ENCODE measurements around the gene B3GAT3.

The B3GAT3 gene

GRCh38 chr11:62567018-62567633, 54.7 kb downstream of the B3GAT3 start:
- no peaks in the 10 kb centered on the region for H3K9me3 ChIP-seq (ENCODE audit: insufficient read depth, low read length, severe bottlenecking)
- peaks cover 81% of the 10 kb centered on the region for H3K79me2 ChIP-seq (ENCODE audit: insufficient read depth, low read length)
- H3K27ac ChIP-seq (ENCODE audit: low read length) = no peak overlapping the region
- DNase-seq = no peak
- H3K4me1 ChIP-seq (ENCODE audit: insufficient read depth, low read length) = peaks cover 53% of the 10 kb centered on the region
- no peak overlapping the region for H3K4me3 ChIP-seq (ENCODE audit: low read depth in 1 of 2, low read length in 2 of 2)
- peaks cover 54% of the 10 kb centered on the region; the same call in 1 of the 2 replicates for H4K20me1 ChIP-seq (ENCODE audit: insufficient read depth, low read length)
- no peak overlapping the region for H2AFZ ChIP-seq (ENCODE audit: low read depth, low read length)
- no peaks in the 10 kb centered on the region for H3K27me3 ChIP-seq (ENCODE audit: insufficient read depth, low read length, poor library complexity)
- peaks cover 96% of the 10 kb centered on the region for H3K36me3 ChIP-seq (ENCODE audit: insufficient read depth, low read length)
- no peak overlapping the region for H3K9ac ChIP-seq (ENCODE audit: low read depth, low read length)
- TF ChIP-seq CTCF (IDR thresholded peaks at IDR 0.05; ENCODE audit: borderline replicate concordance, extremely low read depth, low read length, poor library complexity, severe bottlenecking) (no peak), EZH2 (IDR thresholded peaks at IDR 0.05; ENCODE audit: borderline replicate concordance, low read depth, low read length, severe bottlenecking) (no peak)
- ATAC-seq (ENCODE audit: insufficient read depth, low read depth) = no peak
- peak overlapping the region; percentile 28; the same call in 1 of the 2 replicates for H3K4me2 ChIP-seq (ENCODE audit: insufficient read depth, low read length)

- TF ChIP-seq EZH2 (IDR thresholded peaks at IDR 0.05; ENCODE audit: borderline replicate concordance, low read depth, low read length, severe bottlenecking) (no peak), CTCF (IDR thresholded peaks at IDR 0.05; ENCODE audit: borderline replicate concordance, extremely low read depth, low read length, poor library complexity, severe bottlenecking) (no peak)
- Histone ChIP-seq H3K4me2 (ENCODE audit: insufficient read depth, low read length) (no peak overlapping the region), H3K9me3 (ENCODE audit: insufficient read depth, low read length, severe bottlenecking) (no peaks in the 10 kb centered on the region), H3K27ac (ENCODE audit: low read length) (no peak overlapping the region), H3K4me1 (ENCODE audit: insufficient read depth, low read length) (peaks cover 48% of the 10 kb centered on the region), H3K27me3 (ENCODE audit: insufficient read depth, low read length, poor library complexity) (no peaks in the 10 kb centered on the region), H3K36me3 (ENCODE audit: insufficient read depth, low read length) (peaks cover 94% of the 10 kb centered on the region), H3K79me2 (ENCODE audit: insufficient read depth, low read length) (peaks cover 72% of the 10 kb centered on the region), H2AFZ (ENCODE audit: low read depth, low read length) (no peak overlapping the region), H3K9ac (ENCODE audit: low read depth, low read length) (no peak overlapping the region), H4K20me1 (ENCODE audit: insufficient read depth, low read length) (peaks cover 45% of the 10 kb centered on the region; the same call in 1 of the 2 replicates), H3K4me3 (ENCODE audit: low read depth in 1 of 2, low read length in 2 of 2) (no peak overlapping the region)
- ATAC-seq (ENCODE audit: insufficient read depth, low read depth) (no peak), DNase-seq (no peak)
Observed at GRCh38 chr11:62566247-62566646, 55.5 kb downstream of the B3GAT3 start.

Measured in DND-41 (cell line).